ENCODE results near the gene WDHD1.

The WDHD1 gene

DNA sequence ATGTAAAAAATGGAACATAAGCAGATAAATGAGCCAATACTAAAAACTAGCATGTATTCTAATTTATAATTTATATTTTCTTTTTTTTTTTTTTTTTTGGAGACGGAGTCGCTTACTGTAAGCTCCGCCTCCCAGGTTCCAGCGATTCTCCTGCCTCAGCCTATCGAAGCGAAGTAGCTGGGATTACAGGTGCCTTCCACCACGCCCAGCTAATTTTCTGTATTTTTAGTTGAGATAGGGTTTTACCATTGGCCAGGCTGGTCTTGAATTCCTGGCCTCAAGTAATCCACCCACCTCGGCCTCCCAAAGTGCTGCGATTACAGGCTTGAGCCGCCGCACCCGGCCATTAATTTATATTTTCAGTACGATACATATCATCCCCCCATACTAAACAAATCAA, 27.2 kb upstream of the WDHD1 start:
- H3K9ac ChIP-seq, result no peak overlapping the region
- H3K4me3 ChIP-seq (IDR thresholded peaks at IDR 0.05; ENCODE audit: insufficient read depth, low read depth, low read length), result no peak overlapping the region
- H2AFZ ChIP-seq (ENCODE audit: low read depth), result no peak overlapping the region
- H3K27me3 ChIP-seq (ENCODE audit: insufficient read depth, low read depth), result no peaks in the 10 kb centered on the region
- no peak overlapping the region for H3K27ac ChIP-seq
- TF ChIP-seq, protein P1, sequence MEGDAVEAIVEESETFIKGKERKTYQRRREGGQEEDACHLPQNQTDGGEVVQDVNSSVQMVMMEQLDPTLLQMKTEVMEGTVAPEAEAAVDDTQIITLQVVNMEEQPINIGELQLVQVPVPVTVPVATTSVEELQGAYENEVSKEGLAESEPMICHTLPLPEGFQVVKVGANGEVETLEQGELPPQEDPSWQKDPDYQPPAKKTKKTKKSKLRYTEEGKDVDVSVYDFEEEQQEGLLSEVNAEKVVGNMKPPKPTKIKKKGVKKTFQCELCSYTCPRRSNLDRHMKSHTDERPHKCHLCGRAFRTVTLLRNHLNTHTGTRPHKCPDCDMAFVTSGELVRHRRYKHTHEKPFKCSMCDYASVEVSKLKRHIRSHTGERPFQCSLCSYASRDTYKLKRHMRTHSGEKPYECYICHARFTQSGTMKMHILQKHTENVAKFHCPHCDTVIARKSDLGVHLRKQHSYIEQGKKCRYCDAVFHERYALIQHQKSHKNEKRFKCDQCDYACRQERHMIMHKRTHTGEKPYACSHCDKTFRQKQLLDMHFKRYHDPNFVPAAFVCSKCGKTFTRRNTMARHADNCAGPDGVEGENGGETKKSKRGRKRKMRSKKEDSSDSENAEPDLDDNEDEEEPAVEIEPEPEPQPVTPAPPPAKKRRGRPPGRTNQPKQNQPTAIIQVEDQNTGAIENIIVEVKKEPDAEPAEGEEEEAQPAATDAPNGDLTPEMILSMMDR (conservative IDR thresholded peaks at IDR 0.05; ENCODE audit: low read depth, low read length), result no peak
- peaks cover 18% of the 10 kb centered on the region; the same call in 1 of the 2 replicates for H4K20me1 ChIP-seq (ENCODE audit: insufficient read depth)
- no peaks in the 10 kb centered on the region for H3K36me3 ChIP-seq (ENCODE audit: insufficient read depth)
- H3K4me2 ChIP-seq, result no peak overlapping the region
- peaks cover 60% of the 10 kb centered on the region for H3K79me2 ChIP-seq (ENCODE audit: insufficient read depth, low read depth)
- H3K4me1 ChIP-seq (ENCODE audit: low read depth, poor library complexity, severe bottlenecking), result peaks cover 12% of the 10 kb centered on the region

DNA sequence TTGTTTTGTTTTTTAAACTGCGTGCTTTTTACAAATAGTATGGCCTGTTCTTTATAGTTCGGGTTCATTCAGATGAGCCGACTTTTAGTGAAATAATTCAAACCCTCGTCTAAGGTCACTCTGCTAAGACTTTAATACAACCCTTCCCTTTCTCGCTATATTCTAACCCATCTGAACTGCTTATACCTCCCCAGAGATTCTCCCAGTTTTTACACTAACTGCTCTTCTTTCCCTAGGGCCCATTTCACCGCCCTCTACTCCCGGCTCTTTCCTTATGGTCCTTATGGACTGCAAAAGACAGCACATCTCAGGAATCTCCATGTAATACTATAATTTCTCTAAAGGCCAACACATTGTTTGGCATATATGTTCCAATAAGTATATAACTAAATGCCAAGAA, 26.6 kb upstream of the WDHD1 start:
- Histone ChIP-seq H3K36me3 (ENCODE audit: insufficient read depth) (no peaks in the 10 kb centered on the region), H3K4me2 (peak overlapping the region; percentile 97; the same call in 1 of the 2 replicates), H3K9ac (no peak overlapping the region), H3K79me2 (ENCODE audit: insufficient read depth, low read depth) (peaks cover 60% of the 10 kb centered on the region), H3K27me3 (ENCODE audit: insufficient read depth, low read depth) (no peaks in the 10 kb centered on the region), H4K20me1 (ENCODE audit: insufficient read depth) (peaks cover 18% of the 10 kb centered on the region; the same call in 1 of the 2 replicates), H3K4me1 (ENCODE audit: low read depth, poor library complexity, severe bottlenecking) (peaks cover 12% of the 10 kb centered on the region), H3K27ac (no peak overlapping the region), H2AFZ (ENCODE audit: low read depth) (no peak overlapping the region), H3K4me3 (IDR thresholded peaks at IDR 0.05; ENCODE audit: insufficient read depth, low read depth, low read length) (no peak overlapping the region)
- TF ChIP-seq, protein P1 (conservative IDR thresholded peaks at IDR 0.05; ENCODE audit: low read depth, low read length), result no peak

DNA sequence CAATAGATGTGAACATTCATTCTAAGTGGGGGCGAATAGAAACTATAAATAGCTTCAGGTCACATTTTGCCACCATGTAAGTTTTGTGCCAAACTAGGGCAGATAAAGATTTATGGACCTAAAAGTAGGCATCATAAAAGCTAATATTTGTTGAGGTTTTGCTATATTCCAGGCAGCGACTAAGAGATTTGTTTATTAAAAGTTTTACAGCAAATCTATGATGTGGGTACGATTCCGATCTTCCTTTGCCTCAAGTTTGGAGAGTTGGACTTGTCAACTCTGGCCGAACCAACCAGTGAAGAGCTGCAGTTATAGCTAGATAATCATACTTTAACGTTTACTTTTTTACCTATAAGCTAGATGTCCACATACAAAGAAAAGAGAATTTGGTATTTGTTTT, 26.1 kb upstream of the WDHD1 start:
- peaks cover 12% of the 10 kb centered on the region for H3K4me1 ChIP-seq (ENCODE audit: low read depth, poor library complexity, severe bottlenecking)
- H3K79me2 ChIP-seq (ENCODE audit: insufficient read depth, low read depth), result peaks cover 56% of the 10 kb centered on the region
- TF ChIP-seq, protein P1 (conservative IDR thresholded peaks at IDR 0.05; ENCODE audit: low read depth, low read length), result no peak
- H2AFZ ChIP-seq (ENCODE audit: low read depth), result no peak overlapping the region
- H3K27ac ChIP-seq, result no peak overlapping the region; the same call in 1 of the 2 replicates
- H3K4me3 ChIP-seq (IDR thresholded peaks at IDR 0.05; ENCODE audit: insufficient read depth, low read depth, low read length), result no peak overlapping the region
- H4K20me1 ChIP-seq (ENCODE audit: insufficient read depth), result peaks cover 18% of the 10 kb centered on the region; the same call in 1 of the 2 replicates
- H3K36me3 ChIP-seq (ENCODE audit: insufficient read depth), result no peaks in the 10 kb centered on the region
- no peaks in the 10 kb centered on the region for H3K27me3 ChIP-seq (ENCODE audit: insufficient read depth, low read depth)
- H3K9ac ChIP-seq, result no peak overlapping the region
- H3K4me2 ChIP-seq, result peak overlapping the region; percentile 97

DNA sequence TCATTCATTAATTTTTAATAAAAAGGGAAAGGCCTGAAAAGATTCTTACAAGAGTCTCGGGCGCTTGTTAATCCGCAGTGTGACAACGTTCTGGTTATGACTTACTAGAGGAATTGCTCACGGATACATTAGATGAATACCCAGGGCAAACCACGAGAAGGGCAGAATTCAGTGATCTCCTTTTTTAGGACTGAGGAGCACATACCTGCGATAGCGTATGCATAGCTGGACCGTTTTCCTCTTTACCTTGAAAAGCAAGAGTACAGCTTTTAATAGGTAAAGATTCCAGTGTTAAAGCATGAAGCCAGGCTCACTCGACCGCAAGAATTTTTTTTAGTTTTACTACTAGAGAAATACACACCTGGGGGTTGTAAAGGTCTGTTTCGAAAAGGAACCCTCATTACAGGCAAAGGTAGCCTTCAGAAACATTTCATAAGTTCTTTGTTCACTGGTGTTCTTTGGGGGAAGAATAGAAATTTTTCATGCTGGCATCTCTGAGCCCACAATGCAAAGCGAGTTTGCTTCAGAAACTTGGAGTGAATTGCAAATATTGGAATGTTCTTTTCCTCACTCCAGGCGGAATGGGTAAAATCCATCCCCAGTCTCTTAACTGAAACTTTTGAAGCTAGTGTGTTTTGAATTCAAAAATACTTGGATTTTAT, 25.5 kb upstream of the WDHD1 start:
- peaks cover 18% of the 10 kb centered on the region; the same call in 1 of the 2 replicates for H4K20me1 ChIP-seq (ENCODE audit: insufficient read depth)
- H3K27ac ChIP-seq, result peak overlapping the region; percentile 93
- H3K9ac ChIP-seq, result peak overlapping the region; percentile 98
- peak overlapping the region; percentile 97 for H3K4me2 ChIP-seq
- H3K79me2 ChIP-seq (ENCODE audit: insufficient read depth, low read depth), result peaks cover 53% of the 10 kb centered on the region
- no peaks in the 10 kb centered on the region for H3K36me3 ChIP-seq (ENCODE audit: insufficient read depth)
- H3K27me3 ChIP-seq (ENCODE audit: insufficient read depth, low read depth), result no peaks in the 10 kb centered on the region
- peaks cover 12% of the 10 kb centered on the region for H3K4me1 ChIP-seq (ENCODE audit: low read depth, poor library complexity, severe bottlenecking)
- no peak overlapping the region; the same call in 1 of the 2 replicates for H2AFZ ChIP-seq (ENCODE audit: low read depth)
- no peak overlapping the region for H3K4me3 ChIP-seq (IDR thresholded peaks at IDR 0.05; ENCODE audit: insufficient read depth, low read depth, low read length)
- TF ChIP-seq, protein P1 (conservative IDR thresholded peaks at IDR 0.05; ENCODE audit: low read depth, low read length), result no peak
